HG03135 (cell line): ENCODE data around the gene SCN3A.

ENCODE experiments used
- ATAC-seq: cut with Tn5 transposase; IDR thresholded peaks from one replicate; pipeline ENCODE4 v1.9.1; 2021; ENCODE audit warnings: mild to moderate bottlenecking, moderate library complexity; ENCODE audit not compliant: unreplicated experiment

SCN3A gene

DNA sequence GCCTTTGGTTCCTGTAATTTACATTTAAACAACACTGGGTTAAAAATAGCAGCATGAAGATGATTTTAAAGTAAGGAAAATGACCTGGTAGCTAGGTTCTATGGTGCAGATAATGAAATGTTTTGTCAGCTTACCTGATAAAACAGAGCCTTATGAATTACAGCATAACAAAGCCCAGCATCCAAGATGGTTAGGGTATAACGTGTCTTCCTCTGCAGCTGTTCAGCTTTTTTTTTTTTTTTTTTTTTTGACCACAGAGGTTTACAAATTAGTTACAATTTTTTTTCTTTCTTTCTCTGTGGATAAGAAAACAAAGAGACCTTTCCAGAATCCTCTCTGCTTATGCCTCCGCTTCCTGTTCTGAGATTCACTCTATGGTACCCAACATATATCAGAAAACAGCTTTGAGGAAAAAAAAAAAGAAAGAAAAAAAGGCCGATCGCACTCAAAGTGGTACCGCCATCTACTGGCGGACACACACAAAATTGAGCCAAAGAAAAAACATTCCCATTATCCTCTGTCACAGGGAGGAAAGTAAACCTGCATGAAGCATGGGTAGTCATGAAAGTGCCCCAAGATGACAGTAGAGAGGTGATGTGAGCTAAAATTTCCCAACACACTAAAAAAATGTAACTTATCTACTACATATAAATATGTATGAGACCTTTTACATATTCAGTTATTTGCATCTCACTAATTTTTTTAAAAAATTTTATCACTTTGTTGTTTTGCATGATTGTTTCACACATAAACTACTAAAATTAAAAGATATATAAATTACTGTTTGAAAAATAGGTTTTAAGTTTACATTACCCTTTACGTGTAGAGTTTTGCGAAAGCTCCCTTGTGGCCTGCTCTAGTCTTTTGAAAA, at the start of gene SCN3A:
Gene SCN3A, minus strand, starts transcription at position 362 of the 871 bp plus-strand sequence. CDS start 27,656 bp downstream, outside the sequence.
- ATAC-seq, result peak; percentile 50

DNA sequence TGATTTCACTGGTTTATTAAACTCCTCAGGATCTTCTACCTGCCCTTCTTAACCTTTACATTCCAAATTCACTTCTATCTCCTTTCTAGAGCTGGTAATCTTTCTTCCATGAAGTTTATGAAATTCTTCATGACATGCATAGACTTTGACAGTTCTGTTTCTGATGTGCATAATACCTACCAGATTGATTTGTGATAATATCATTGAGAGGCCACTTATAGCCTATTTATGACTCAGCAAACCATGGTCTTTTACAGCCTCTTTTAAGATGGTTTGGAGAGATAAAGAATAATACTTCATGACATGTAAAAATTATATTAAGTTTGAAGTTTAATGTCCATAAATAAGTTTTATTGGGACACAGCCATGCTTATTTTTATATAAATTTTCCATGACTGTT, 49.3 kb upstream of the SCN3A start:
- ATAC-seq, result no peak

DNA sequence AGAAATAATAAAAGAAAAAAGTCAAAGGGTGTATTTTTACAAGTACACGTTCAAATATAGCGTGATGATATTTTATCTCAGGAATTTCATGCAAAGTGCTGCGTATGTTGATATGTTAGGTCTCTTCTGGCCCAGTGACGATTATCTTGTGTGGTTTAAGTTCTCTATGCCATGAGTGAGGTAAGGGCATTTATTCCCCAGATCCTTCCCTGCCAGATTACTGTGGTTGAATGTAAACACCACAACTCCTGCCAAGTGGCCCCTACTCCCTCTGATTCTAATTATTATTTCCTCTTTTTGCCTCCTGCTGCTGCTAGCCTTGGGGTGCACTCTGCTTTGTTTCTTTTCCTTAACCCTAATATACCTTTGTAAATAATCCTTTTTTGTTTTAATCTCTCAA, 47.5 kb upstream of the SCN3A start:
- ATAC-seq, result no peak

DNA sequence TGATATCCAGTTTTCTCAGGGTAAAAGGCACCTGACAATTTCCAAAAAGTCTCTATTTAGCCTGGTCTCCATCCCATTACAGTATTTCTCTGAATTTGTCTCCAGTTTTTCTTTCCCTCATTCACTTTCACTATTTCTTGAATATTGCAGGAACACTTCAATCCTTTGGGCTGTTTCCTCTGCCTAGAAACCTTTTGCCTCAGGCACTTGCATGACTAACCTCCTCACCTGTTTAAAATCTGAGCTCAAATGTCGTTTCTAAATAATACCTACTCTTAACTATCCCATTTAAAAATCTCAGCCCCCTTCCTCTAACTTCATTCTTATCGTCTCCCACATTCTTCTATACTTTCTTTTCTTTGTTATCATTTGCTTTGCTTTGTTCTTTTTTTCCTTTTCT, 44.4 kb upstream of the SCN3A start:
- no peak for ATAC-seq

DNA sequence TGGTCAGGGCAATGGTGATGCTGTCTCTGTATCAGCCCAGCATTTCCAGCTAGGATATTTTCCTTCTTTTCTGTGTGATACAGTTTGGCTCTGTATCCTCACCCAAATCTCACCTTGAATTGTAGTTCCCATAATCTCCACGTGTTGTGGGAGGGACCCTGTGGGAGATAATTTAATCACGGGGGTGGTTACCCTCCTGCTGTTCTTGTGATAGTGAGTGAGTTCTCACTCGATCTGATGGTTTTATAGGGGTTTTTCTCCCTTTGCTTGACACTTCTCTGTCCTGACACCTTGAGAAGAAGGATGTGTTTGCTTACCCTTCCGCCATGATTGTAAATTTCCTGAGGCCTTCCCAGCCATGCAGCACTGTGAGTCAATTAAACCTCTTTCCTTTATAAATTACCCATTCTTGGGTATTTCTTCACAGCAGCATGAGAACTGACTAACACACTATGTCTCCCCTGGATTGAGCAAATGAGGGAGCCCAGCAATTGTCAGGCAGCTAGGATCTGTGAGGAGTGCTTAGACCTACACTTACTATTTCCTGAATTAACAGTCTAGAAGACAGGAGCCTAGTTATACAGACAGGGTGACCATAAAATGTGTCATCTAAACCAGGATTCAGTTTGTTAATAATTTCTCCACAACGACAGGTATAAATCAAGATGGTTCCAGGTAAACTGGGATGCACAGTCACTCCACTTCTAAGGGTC, 41.4 kb upstream of the SCN3A start:
- ATAC-seq, result no peak

DNA sequence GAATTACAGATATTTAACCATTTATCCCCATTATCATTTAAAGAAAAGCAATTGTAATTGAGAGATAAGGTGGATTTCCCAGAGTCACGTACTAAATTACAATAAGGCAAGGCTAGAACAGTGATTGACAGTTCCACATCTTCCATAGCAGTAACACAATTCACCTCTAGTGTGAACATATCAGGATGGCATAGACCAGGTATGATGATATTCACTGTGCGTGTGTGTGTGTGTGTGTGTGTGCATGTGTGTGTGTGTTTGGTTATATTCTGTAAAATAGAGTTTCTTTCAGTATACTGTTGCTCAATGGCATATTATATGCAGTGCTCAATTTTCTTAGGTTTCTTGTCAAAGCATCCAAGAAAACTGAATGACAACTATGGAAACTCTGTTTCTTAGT, 37.1 kb upstream of the SCN3A start:
- ATAC-seq, result no peak

DNA sequence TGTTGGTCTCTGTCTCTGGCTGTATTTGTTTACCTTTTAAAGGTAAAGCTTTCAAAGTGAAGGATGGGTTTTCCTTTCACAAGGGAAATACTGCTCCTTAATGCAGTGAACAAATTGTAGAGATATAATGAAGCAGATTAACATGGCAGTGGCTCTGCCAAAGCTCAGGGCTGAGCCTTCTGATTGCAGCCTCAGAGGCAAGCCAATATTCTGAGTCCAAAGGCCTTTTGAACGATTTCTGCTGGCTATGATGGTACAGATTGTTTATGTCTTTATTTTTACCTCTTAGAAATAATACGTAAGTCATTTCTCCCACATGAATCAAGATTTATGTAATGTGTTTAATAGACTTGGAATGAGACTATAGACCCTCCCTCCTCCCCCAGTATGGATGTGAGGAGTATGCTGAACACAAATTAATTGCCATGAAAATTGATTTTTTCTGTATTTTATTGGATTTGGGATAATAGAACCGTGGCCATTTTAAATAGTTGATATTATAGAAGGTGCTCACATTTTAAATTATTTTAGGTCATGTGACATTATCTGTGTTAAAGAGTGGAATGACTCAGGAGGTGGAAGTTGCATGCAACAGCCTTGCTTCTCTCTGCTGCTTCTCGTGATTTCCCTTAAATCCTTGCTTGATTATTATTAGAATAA, 36.1 kb upstream of the SCN3A start:
- no peak for ATAC-seq

DNA sequence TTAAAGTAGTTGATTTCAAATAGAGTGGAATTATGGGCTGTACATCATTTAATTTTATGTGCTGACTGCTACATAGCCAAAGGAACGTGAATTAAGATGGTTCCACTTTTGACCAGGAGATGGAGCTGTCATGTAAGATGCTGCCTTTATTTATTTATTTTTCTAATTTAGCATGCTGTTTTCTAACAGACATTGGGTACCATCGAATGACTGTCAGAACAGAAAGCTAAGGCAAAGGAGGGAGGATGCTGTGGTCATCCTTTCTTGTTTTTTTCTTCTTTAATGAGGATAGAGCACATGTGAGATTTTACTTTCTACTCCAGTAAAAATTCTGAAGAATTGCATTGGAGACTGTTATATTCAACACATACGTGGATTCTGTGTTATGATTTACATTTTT, 35.4 kb upstream of the SCN3A start, which contains the start of gene SCN2A:
Gene SCN2A, plus strand, starts transcription at position 185 of the 400 bp plus-strand sequence. CDS start 56,410 bp downstream, outside the sequence.
- ATAC-seq, result peak; percentile 77

DNA sequence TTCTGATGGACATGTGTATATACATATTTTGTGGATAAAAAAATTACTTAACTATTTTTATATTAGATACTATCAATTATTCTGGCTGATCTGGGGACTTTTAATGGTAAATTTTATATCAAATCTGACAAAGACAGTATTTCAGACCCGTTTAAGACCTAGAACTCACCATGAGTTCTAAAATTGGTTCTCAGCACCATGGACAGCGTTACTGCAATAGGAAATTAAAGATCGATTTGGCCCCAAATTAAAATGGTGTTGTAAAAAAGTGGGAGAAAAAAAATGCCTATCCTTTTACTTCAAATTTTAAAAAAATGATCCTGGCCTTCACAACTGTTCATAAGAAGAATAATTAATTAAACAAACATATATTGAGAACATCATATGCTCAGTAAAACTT, 34.4 kb upstream of the SCN3A start:
- no peak for ATAC-seq

DNA sequence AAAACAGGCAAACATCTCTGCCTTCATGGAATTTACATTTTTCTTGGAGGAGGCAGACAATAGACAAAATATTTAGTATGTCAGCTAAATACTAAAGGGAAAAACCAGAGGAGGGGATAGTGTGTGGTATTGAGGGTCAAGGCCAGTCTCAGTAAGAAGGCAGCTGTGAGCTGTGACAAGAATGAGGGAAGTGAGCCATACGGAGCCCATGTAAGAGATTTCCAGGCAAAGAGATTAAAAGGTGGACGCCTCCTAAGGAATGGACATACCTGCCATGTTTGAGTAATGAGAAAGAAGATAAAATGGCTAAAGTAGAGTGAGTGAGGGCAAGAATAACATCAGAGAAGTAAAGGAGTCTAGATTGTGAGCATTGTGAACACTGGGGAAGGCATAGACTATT, 33.2 kb upstream of the SCN3A start:
- no peak for ATAC-seq

DNA sequence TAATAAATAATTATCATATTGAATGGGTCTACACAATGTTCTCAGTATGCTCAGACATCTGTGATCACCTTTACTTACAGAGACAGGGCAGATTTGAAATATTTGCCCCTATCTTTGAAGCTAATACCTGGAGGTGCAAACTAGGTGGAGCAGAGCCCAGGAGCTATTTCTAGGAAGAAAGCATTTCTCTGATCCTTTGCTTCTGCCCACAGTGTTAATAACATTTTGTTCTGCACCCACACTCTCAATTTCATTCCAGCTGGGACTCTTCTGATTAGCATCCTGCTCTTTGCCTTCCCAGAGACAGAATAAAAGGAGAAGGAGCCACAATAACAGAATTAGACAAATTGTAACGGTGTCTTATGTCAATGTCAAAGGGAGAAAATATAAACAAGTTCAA, 23.7 kb upstream of the SCN3A start:
- no peak for ATAC-seq

DNA sequence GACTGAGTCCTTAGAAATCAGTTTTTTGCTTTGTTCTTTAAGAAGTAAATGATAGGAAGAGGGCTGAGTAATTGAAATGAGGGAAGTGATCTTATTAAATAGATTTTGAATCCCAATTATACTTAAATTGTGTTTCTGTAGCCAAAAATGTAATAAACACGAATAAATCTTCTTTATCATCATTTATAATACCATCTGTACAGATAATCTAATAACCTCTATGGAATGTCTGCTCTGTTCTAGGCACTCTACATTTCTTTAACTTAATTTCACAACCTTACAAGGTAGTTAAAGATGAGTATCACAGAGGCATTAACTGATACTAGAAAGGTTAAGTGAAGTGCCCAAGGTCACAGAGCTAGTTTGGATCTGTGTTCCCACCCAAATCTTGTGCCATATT, 21.1 kb upstream of the SCN3A start:
- ATAC-seq, result no peak

DNA sequence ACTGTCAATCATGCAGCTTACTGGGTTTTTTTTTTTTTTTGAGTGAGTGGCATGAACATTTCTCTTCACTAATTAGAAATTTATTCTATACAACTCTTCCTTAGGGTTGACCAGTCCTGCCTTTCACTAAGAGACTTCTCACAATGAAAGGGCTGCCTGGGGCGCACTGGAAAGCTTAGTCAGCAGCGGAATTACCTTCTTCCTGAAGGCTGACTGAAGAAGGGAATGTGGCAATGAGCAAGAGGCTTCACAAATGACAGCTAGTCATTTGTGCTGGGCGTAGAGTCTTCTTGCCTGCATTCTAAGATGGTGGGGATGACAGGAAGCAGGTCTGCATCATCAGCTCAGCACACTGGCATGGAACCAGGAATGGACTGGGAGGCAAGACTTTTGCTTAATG, 15.6 kb upstream of the SCN3A start:
- ATAC-seq, result no peak

DNA sequence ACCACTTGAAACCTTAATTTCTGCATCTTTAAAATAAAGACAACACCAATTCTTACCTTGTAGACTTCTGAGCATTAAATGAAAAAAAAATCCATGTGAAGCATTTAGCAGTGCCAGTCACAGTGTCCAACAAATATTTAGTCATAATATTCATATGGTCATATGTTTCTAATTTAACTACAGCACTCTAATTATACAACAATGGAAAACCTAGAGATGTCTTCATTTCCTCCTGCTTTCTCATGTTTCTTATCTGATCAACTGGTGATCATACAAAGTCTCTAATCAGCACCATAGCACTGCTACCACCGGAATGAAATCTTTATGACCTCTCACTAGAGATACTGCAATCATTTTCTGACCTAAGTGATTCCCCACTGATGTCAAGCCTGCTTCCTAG, 10.2 kb upstream of the SCN3A start:
- no peak for ATAC-seq

DNA sequence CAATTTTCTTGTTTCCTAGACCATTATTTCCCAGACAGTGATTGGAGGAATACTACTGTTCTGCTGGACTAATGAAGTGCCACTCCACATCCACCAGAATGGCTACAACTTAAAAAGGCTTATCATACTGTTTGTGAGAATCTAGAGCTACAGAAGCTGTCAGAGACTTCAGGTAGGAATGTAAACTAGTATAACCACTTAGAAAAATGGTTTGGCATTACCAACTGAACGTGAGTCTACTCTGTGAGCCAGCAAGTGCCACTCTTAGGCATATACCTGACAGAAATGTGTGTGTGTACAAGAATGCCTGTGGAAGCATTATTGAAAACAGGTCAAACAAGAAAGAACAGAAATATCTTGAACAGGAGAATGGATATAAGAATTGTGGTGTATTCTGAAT, 4.2 kb upstream of the SCN3A start:
- no peak for ATAC-seq

DNA sequence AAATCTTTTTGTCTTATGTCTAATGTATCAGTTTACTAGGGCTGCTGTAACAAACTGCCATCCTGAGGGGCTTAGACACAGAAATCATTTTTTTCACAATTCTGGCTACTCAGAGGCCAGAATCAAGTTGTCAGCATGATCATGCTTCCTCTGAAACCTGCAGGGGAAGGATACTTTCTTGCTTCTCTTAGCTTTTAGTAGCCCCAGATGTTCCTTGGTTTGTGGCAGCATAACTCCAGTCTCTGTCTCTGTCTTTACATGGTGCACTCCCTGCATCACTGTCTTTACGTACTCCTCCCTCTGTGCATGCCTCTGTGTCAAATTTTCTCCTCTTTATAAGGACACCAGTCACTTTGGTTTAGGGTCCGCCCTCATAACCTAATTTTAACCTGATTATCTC, 2.0 kb upstream of the SCN3A start:
- no peak for ATAC-seq

DNA sequence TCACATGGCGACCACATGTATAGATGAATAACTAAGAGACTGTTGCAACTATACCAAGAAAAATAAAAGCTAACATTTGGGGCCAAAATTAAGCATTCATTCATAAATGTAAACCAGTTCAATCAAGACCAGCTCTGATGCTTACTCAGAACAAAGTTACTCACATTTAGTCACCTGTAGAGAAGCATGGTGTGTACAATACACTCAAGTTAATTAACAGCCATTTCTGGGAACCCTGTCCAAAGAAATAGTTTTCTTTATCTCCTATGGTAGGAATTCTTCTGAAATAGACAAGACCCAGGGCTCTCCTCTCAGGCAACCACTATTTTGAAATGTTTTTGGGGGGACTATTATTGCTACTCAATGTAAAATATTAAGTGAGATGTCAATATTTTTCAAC, 1.6 kb downstream of the SCN3A start:
- ATAC-seq, result no peak

DNA sequence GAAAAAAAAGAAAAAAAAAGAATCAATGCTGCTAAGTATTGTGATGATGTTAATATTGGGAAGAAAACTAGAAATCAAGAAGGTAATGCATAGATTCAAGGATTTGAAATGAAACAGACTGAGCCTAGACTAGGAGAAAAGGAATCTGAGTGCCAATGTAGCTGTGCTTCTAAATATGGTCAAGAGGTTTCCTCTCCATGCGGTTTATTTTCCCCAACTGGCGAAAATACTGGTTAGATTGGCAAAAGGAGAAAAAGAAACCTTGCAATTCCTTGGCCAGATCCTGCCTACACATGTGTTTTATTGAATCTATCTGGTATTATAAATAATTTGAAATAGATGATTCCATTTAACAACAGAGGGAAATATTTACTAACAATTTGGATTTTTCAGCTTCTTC, 5.7 kb downstream of the SCN3A start:
- ATAC-seq, result no peak

DNA sequence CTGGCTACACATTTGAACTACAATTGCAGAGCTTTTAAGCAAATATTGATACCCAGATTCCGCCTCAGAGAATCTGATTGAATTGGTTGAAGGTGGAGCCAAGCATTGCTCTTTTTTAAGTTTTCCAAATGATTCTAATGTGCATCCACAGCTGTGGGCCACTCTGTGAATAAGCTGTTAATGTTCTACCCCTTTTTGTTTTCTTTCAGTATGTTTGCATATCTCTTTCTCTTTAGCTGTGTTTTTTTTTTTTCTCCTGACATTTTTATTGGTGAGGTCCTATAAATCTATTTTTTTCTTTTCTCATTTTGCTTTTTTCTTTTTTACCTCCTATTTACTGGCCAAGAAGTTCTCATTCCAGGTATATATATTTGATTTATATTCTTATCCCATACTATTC, 6.5 kb downstream of the SCN3A start:
- ATAC-seq, result no peak

DNA sequence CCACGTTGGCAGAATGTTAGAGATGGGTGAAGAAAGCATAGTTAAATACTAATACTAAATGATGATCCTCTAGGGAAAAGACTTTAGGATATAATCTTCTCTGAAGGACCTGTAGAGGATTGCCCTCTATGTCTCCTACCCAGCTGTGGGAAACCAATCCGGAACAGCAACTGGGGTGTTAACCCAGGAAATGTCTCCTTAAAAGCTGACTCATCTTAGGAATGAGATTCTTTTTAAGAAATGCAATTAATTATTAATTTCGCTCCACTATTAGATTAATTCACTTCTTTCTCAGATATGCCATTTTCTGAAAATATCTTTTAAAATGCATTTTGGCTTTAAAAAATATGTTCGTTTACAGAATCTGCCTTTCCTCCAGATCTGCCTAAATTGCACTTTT, 7.4 kb downstream of the SCN3A start:
- ATAC-seq, result no peak

DNA sequence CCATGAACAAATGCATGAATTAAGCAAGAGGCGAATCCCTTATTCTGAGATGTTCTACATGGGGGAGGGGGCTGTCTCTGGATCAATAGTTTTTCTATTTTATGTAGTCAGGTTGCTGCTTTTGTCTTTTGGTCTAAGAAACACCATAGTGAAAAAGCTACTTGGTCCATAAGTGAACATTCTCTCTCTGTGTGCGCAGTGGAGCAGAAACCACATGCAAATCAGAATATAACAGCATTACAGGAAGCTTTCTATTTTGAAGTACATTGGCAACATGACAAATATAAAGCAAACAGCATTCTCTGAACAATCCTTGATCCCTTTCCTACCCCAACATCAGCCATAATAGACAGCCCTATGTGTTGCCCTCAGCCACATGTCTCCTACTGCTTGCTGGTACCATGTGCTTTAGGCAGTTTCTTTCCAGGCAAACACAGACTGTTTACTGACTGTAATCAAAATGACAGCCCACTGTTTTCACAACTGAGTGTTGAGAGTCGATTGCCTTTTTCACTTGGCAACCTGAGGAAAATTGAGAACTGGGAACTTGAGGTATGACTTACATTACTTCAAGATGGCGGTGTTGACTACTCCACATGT, 10.6 kb downstream of the SCN3A start:
- ATAC-seq, result peak; percentile 97
